ENCODE data around the gene XYLT1. TPM values are rescaled to one million over a fixed set of nuclear protein-coding genes. Genes with fewer than 3 reads are reported as not detected.

The XYLT1 gene
- total RNA-seq, 2 experiments from 2014 or later = 59.4 to 60.4 TPM

- CTCF ChIA-PET = no interaction called here
- no peak overlapping the region for H3K27ac Mint-ChIP-seq
These were observed 394.5 kb downstream of the XYLT1 start for GRCh38 chr16:17076092-17076754.

DNA sequence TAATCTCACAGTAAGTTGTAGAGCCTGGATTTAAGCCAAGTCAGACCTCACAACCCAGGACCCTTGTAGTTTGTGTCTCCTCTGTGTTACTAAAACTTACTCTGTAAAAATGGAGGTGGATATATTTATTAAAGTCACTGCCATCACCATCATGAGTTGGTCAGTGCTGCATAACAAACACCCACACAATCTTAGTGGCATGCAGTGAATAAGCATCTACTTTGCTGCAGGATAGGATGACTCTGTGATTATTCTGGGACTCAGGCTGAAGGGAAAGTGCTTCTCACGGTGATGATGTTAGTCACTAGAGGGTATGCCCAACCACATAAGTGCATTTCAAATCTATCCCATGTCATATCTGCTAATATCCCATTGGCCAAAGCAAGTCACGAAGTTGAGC lies 398.7 kb downstream of the XYLT1 start:
- ATAC-seq (no peak), DNase-seq (no peak)
- Mint-ChIP-seq H3K4me1 (ENCODE audit: low read depth) (peaks cover 6% of the 10 kb centered on the region), H3K9me3 (ENCODE audit: insufficient read depth) (no peaks in the 10 kb centered on the region), H3K27ac (no peak overlapping the region), H3K4me3 (no peak overlapping the region), H3K27me3 (ENCODE audit: low read depth) (no peaks in the 10 kb centered on the region), H3K36me3 (ENCODE audit: low read depth) (no peaks in the 10 kb centered on the region)
- CTCF ChIA-PET = no interaction called here
- POLR2A ChIA-PET = no interaction called here

More at GRCh38 chr16:17076092-17076754, 394.5 kb downstream of the XYLT1 start:
- Mint-ChIP-seq H3K27me3 (ENCODE audit: low read depth) (peaks cover 3% of the 10 kb centered on the region), H3K36me3 (ENCODE audit: low read depth) (no peaks in the 10 kb centered on the region), H3K4me3 (no peak overlapping the region), H3K4me1 (ENCODE audit: low read depth) (no peaks in the 10 kb centered on the region), H3K9me3 (ENCODE audit: insufficient read depth) (no peaks in the 10 kb centered on the region)
- POLR2A ChIA-PET = no interaction called here
- DNase-seq = no peak
- no peak for ATAC-seq

- DNase-seq = peak; percentile 60
- Mint-ChIP-seq H3K36me3 (ENCODE audit: low read depth) (no peaks in the 10 kb centered on the region), H3K27ac (no peak overlapping the region), H3K4me3 (peak overlapping the region; percentile 44), H3K9me3 (ENCODE audit: insufficient read depth) (no peaks in the 10 kb centered on the region), H3K4me1 (ENCODE audit: low read depth) (peaks cover 6% of the 10 kb centered on the region), H3K27me3 (ENCODE audit: low read depth) (no peaks in the 10 kb centered on the region)
- POLR2A ChIA-PET = interaction anchor here (0.6 kb wide), 1 partner anchor 58 kb away, joined by 3 read pairs; no protein-coding TSS in a partner anchor
- ATAC-seq = peak; percentile 84
- CTCF ChIA-PET = no interaction called here
These were observed 399.7 kb downstream of the XYLT1 start for GRCh38 chr16:17070882-17071592.

- DNase-seq (no peak), ATAC-seq (no peak)
- Mint-ChIP-seq H3K9me3 (ENCODE audit: insufficient read depth) (no peaks in the 10 kb centered on the region), H3K27ac (no peak overlapping the region), H3K36me3 (ENCODE audit: low read depth) (no peaks in the 10 kb centered on the region), H3K4me1 (ENCODE audit: low read depth) (peaks cover 6% of the 10 kb centered on the region), H3K27me3 (ENCODE audit: low read depth) (no peaks in the 10 kb centered on the region), H3K4me3 (no peak overlapping the region)
- ChIA-PET CTCF (no interaction called here), POLR2A (no interaction called here)
These were observed 401.1 kb downstream of the XYLT1 start for GRCh38 chr16:17069681-17070080.

GRCh38 chr16:17068524-17068923 lies 402.2 kb downstream of the XYLT1 start:
- ATAC-seq = no peak
- H3K27ac Mint-ChIP-seq = no peak overlapping the region
- no peaks in the 10 kb centered on the region for H3K27me3 Mint-ChIP-seq (ENCODE audit: low read depth)
- H3K36me3 Mint-ChIP-seq (ENCODE audit: low read depth) = no peaks in the 10 kb centered on the region
- POLR2A ChIA-PET = no interaction called here
- no peaks in the 10 kb centered on the region for H3K9me3 Mint-ChIP-seq (ENCODE audit: insufficient read depth)
- no peak for DNase-seq
- H3K4me1 Mint-ChIP-seq (ENCODE audit: low read depth) = peaks cover 6% of the 10 kb centered on the region
- CTCF ChIA-PET = no interaction called here
- no peak overlapping the region for H3K4me3 Mint-ChIP-seq

DNA sequence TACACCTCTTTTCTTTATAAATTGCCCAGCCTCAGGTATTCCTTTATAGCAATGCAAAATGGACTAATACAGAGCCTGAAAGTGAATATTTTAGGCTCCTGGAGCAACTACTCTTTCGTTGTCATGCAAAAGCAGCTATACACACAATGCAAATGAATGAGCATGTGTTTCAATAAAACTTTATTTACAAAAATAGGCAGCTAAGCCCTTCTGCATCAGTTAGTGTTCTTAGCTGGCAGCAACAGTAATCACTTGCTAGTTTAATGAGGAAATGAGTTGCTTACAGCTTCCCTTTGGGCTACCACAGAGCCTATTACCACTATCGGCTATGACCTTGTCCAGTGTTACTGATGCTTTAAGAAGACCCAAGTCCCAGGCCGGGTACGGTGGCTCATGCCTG lies 402.9 kb downstream of the XYLT1 start:
- CTCF ChIA-PET = no interaction called here
- Mint-ChIP-seq H3K36me3 (ENCODE audit: low read depth) (no peaks in the 10 kb centered on the region), H3K27ac (no peak overlapping the region), H3K27me3 (ENCODE audit: low read depth) (no peaks in the 10 kb centered on the region), H3K4me1 (ENCODE audit: low read depth) (peaks cover 6% of the 10 kb centered on the region), H3K9me3 (ENCODE audit: insufficient read depth) (no peaks in the 10 kb centered on the region), H3K4me3 (no peak overlapping the region)
- no peak for ATAC-seq
- POLR2A ChIA-PET = no interaction called here
- DNase-seq = no peak

GRCh38 chr16:17063201-17064139 lies 407.3 kb downstream of the XYLT1 start:
- ChIA-PET POLR2A (no interaction called here), CTCF (no interaction called here)
- Mint-ChIP-seq H3K27me3 (ENCODE audit: low read depth) (no peaks in the 10 kb centered on the region), H3K4me1 (ENCODE audit: low read depth) (no peaks in the 10 kb centered on the region), H3K27ac (no peak overlapping the region), H3K36me3 (ENCODE audit: low read depth) (no peaks in the 10 kb centered on the region), H3K9me3 (ENCODE audit: insufficient read depth) (no peaks in the 10 kb centered on the region), H3K4me3 (no peak overlapping the region)
- no peak for ATAC-seq
- DNase-seq = no peak

DNA sequence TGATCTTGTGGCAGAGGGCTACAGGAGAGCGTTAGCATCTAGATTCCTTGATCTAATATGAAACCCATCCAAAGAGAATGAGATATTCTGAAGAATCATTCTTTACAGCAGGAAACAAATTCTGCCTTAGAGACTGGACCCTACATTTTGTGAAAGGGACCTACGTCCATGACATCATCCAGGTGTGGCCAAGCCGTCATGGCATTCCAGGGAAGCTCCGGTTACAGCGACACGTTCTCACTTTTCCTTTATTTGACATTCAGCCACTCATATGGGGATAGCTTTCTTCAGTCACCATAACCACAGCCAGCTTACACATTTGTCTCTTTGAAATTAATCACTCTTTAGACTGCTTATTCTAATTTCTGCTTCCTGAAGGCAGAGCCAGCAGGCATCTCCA lies 408.1 kb downstream of the XYLT1 start:
- Mint-ChIP-seq H3K27me3 (ENCODE audit: low read depth) (no peaks in the 10 kb centered on the region), H3K4me3 (no peak overlapping the region), H3K27ac (no peak overlapping the region), H3K4me1 (ENCODE audit: low read depth) (no peaks in the 10 kb centered on the region), H3K9me3 (ENCODE audit: insufficient read depth) (no peaks in the 10 kb centered on the region), H3K36me3 (ENCODE audit: low read depth) (no peaks in the 10 kb centered on the region)
- DNase-seq (no peak), ATAC-seq (no peak)
- ChIA-PET CTCF (no interaction called here), POLR2A (no interaction called here)

- Mint-ChIP-seq H3K27ac (no peak overlapping the region), H3K27me3 (ENCODE audit: low read depth) (no peaks in the 10 kb centered on the region), H3K9me3 (ENCODE audit: insufficient read depth) (no peaks in the 10 kb centered on the region), H3K36me3 (ENCODE audit: low read depth) (no peaks in the 10 kb centered on the region), H3K4me1 (ENCODE audit: low read depth) (no peaks in the 10 kb centered on the region), H3K4me3 (no peak overlapping the region)
- POLR2A ChIA-PET = no interaction called here
- ATAC-seq (no peak), DNase-seq (no peak)
- CTCF ChIA-PET = no interaction called here
These were observed 409.4 kb downstream of the XYLT1 start for GRCh38 chr16:17061326-17061725.

- ATAC-seq (no peak), DNase-seq (no peak)
- ChIA-PET CTCF (no interaction called here), POLR2A (interaction anchor here (0.6 kb wide), 2 partner anchors 311 to 1198 kb away, joined by 3 read pairs; no protein-coding TSS in a partner anchor)
- Mint-ChIP-seq H3K27me3 (ENCODE audit: low read depth) (no peaks in the 10 kb centered on the region), H3K27ac (no peak overlapping the region), H3K36me3 (ENCODE audit: low read depth) (no peaks in the 10 kb centered on the region), H3K4me1 (ENCODE audit: low read depth) (no peaks in the 10 kb centered on the region), H3K9me3 (ENCODE audit: insufficient read depth) (no peaks in the 10 kb centered on the region), H3K4me3 (no peak overlapping the region)
These were observed 412.3 kb downstream of the XYLT1 start for GRCh38 chr16:17058471-17058870.

GRCh38 chr16:17056666-17057065 lies 414.1 kb downstream of the XYLT1 start:
- ATAC-seq (no peak), DNase-seq (no peak)
- Mint-ChIP-seq H3K9me3 (ENCODE audit: insufficient read depth) (no peaks in the 10 kb centered on the region), H3K27me3 (ENCODE audit: low read depth) (peaks cover 1% of the 10 kb centered on the region), H3K36me3 (ENCODE audit: low read depth) (no peaks in the 10 kb centered on the region), H3K27ac (no peak overlapping the region), H3K4me1 (ENCODE audit: low read depth) (no peaks in the 10 kb centered on the region), H3K4me3 (no peak overlapping the region)
- POLR2A ChIA-PET = no interaction called here
- CTCF ChIA-PET = no interaction called here

- no peak overlapping the region for H3K4me3 Mint-ChIP-seq
- ChIA-PET POLR2A (no interaction called here), CTCF (no interaction called here)
- ATAC-seq = no peak
- H3K4me1 Mint-ChIP-seq (ENCODE audit: low read depth) = no peaks in the 10 kb centered on the region
- H3K9me3 Mint-ChIP-seq (ENCODE audit: insufficient read depth) = peaks cover 3% of the 10 kb centered on the region
- H3K27ac Mint-ChIP-seq = no peak overlapping the region
- peaks cover 1% of the 10 kb centered on the region for H3K27me3 Mint-ChIP-seq (ENCODE audit: low read depth)
- H3K36me3 Mint-ChIP-seq (ENCODE audit: low read depth) = no peaks in the 10 kb centered on the region
- DNase-seq = no peak
These were observed 417.1 kb downstream of the XYLT1 start for GRCh38 chr16:17053536-17054160.

Data from activated CD8-positive, alpha-beta T cell treated with anti-CD3 and anti-CD28 coated beads, Interleukin-2, amount 10 ng/mL, durations not matched to agents 7 days and 5 days (primary cell).